Measurements from ENCODE around the gene GABRB1.

The GABRB1 gene

DNA sequence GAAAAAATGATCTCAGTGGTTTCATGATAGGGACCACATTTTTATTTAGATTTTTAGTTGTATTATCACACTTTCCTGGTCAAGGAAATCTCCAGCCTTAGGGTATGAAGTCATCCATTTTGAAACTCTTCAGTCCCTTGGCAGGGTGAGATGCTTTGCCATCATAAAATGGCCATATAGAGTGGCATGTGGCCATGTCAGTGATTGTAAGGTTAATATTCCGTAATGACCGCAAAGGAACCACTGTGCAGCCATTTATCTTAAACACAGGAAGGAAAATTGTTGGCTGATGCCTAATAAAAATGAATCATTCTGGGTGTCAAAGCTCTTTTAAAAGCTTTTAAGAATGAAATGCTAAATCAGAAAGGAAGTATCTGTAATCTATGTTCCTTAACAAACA is 396.6 kb downstream of the GABRB1 start:
- no peak overlapping the region for H3K9ac ChIP-seq (ENCODE audit: low read length)
- no peak overlapping the region for H2BK120ac ChIP-seq (ENCODE audit: low read depth, low read length)
- no peak overlapping the region for H3K18ac ChIP-seq (ENCODE audit: low read depth in 1 of 2, low read length in 2 of 2)
- no peak overlapping the region for H2AFZ ChIP-seq (ENCODE audit: low read depth, low read length)
- 97% methylated on average over 2 of the region's 2 CpGs for WGBS
- H2BK12ac ChIP-seq (ENCODE audit: low read length in 2 of 2), result no peak overlapping the region
- H3K79me1 ChIP-seq (replicated peaks; ENCODE audit: low read length, poor library complexity, severe bottlenecking), result no peaks in the 10 kb centered on the region
- no peaks in the 10 kb centered on the region for H3K36me3 ChIP-seq (ENCODE audit: control insufficient read depth in 1 of 2, insufficient read depth in 2 of 2, low read depth in 1 of 2, low read length in 2 of 2)
- no peaks in the 10 kb centered on the region for H3K9me3 ChIP-seq (ENCODE audit: control insufficient read depth, low read length)
- H3K27me3 ChIP-seq (ENCODE audit: control insufficient read depth in 1 of 2, insufficient read depth in 1 of 2, low read length in 2 of 2), result peaks cover 0 to 6% of the 10 kb centered on the region in 2 experiments
- H4K8ac ChIP-seq (ENCODE audit: low read length), result no peak overlapping the region
- no peak overlapping the region for H3K23ac ChIP-seq (ENCODE audit: low read length in 2 of 2)
- no peak overlapping the region for H2BK5ac ChIP-seq (ENCODE audit: low read depth, low read length, poor library complexity, severe bottlenecking)
- no peak overlapping the region for H3K14ac ChIP-seq (ENCODE audit: low read length in 2 of 2)
- no peak overlapping the region for H4K91ac ChIP-seq (ENCODE audit: low read length)
- no peak overlapping the region for H3K4me3 ChIP-seq (ENCODE audit: insufficient read depth in 1 of 2, low read depth in 1 of 2, low read length in 2 of 2)
- H3K27ac ChIP-seq (ENCODE audit: low read length, poor library complexity, severe bottlenecking), result no peak overlapping the region
- no peak overlapping the region for H3K4me2 ChIP-seq (ENCODE audit: low read length, poor library complexity, severe bottlenecking)
- no peak overlapping the region for H2BK15ac ChIP-seq (ENCODE audit: low read depth, poor library complexity, severe bottlenecking)
- no peak for DNase-seq
- no peak overlapping the region for H3K4ac ChIP-seq (ENCODE audit: low read depth in 1 of 2, low read length in 2 of 2)
- no peak overlapping the region for H2AK5ac ChIP-seq (ENCODE audit: low read length, severe bottlenecking)
- peaks cover 1% of the 10 kb centered on the region for H3K4me1 ChIP-seq (ENCODE audit: control insufficient read depth, insufficient read depth, low read depth, low read length)

DNA sequence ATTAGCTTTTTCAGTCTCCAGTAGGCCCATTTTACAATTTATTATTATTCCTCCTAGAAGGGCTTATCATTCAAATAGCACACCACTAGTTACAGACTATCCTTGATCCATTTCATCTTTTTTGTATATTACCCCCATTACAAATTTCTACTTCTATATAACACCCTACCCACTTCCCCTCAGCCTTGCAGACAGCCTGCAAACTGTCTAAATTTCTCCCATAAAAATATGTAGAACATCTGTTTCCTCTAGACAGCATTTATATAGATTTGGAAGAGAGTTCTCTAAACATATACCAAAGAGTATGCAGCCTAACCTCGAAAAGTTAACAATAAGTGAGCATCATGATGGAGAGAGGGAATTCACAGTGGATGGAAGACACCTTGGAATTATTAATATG is 401.4 kb downstream of the GABRB1 start:
- no peak overlapping the region for H3K4me3 ChIP-seq (ENCODE audit: insufficient read depth in 1 of 2, low read depth in 1 of 2, low read length in 2 of 2)
- H4K8ac ChIP-seq (ENCODE audit: low read length), result no peak overlapping the region
- H3K9me3 ChIP-seq (ENCODE audit: control insufficient read depth, low read length), result no peaks in the 10 kb centered on the region
- H3K18ac ChIP-seq (ENCODE audit: low read depth in 1 of 2, low read length in 2 of 2), result no peak overlapping the region
- no peak overlapping the region for H3K4me2 ChIP-seq (ENCODE audit: low read length, poor library complexity, severe bottlenecking)
- no peak overlapping the region for H4K91ac ChIP-seq (ENCODE audit: low read length)
- peaks cover 1% of the 10 kb centered on the region for H3K4me1 ChIP-seq (ENCODE audit: control insufficient read depth, insufficient read depth, low read depth, low read length)
- no peak overlapping the region for H2BK12ac ChIP-seq (ENCODE audit: low read length in 2 of 2)
- H3K36me3 ChIP-seq (ENCODE audit: control insufficient read depth in 1 of 2, insufficient read depth in 2 of 2, low read depth in 1 of 2, low read length in 2 of 2), result no peaks in the 10 kb centered on the region
- no peak overlapping the region for H3K14ac ChIP-seq (ENCODE audit: low read length in 2 of 2)
- no peak overlapping the region for H2BK15ac ChIP-seq (ENCODE audit: low read depth, poor library complexity, severe bottlenecking)
- no peak overlapping the region for H3K4ac ChIP-seq (ENCODE audit: low read depth in 1 of 2, low read length in 2 of 2)
- no peak overlapping the region for H3K9ac ChIP-seq (ENCODE audit: low read length)
- H3K27ac ChIP-seq (ENCODE audit: low read length, poor library complexity, severe bottlenecking), result no peak overlapping the region
- no peak overlapping the region for H2BK120ac ChIP-seq (ENCODE audit: low read depth, low read length)
- no peak overlapping the region for H2AK5ac ChIP-seq (ENCODE audit: low read length, severe bottlenecking)
- no peaks in the 10 kb centered on the region for H3K27me3 ChIP-seq (ENCODE audit: control insufficient read depth in 1 of 2, insufficient read depth in 1 of 2, low read length in 2 of 2)
- H2BK5ac ChIP-seq (ENCODE audit: low read depth, low read length, poor library complexity, severe bottlenecking), result no peak overlapping the region
- H3K79me1 ChIP-seq (replicated peaks; ENCODE audit: low read length, poor library complexity, severe bottlenecking), result no peaks in the 10 kb centered on the region
- H3K23ac ChIP-seq (ENCODE audit: low read length in 2 of 2), result no peak overlapping the region
- no peak overlapping the region for H2AFZ ChIP-seq (ENCODE audit: low read depth, low read length)
- DNase-seq, result no peak
- 100% methylated on average over 1 of the region's 1 CpG for WGBS

DNA sequence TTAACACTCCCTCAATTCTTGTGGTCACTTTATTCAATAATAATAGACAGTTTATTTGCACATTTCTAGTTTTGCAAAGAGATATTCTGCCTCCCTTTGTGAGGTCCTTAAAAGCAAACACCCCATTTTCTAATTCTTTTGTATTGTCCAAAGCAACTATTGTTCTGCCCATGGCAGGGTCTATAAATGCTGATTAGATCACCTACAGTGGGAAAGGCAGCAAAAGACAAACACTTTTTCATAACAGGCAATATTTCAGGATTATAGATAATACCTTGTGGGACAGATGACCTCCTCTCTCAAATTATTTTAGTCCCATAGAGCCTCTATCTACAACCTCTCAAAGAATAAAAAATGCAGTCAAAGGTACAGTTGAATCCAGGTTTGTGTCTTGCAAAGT is 403.6 kb downstream of the GABRB1 start:
- H3K27me3 ChIP-seq (ENCODE audit: control insufficient read depth in 1 of 2, insufficient read depth in 1 of 2, low read length in 2 of 2), result no peaks in the 10 kb centered on the region
- no peak overlapping the region for H2AK5ac ChIP-seq (ENCODE audit: low read length, severe bottlenecking)
- no peak overlapping the region for H3K4me3 ChIP-seq (ENCODE audit: insufficient read depth in 1 of 2, low read depth in 1 of 2, low read length in 2 of 2)
- H2BK120ac ChIP-seq (ENCODE audit: low read depth, low read length), result no peak overlapping the region
- H4K8ac ChIP-seq (ENCODE audit: low read length), result no peak overlapping the region
- H3K27ac ChIP-seq (ENCODE audit: low read length, poor library complexity, severe bottlenecking), result no peak overlapping the region
- H3K9ac ChIP-seq (ENCODE audit: low read length), result no peak overlapping the region
- H3K4me1 ChIP-seq (ENCODE audit: control insufficient read depth, insufficient read depth, low read depth, low read length), result peaks cover 1% of the 10 kb centered on the region
- no peak overlapping the region for H2BK5ac ChIP-seq (ENCODE audit: low read depth, low read length, poor library complexity, severe bottlenecking)
- no peak overlapping the region for H3K18ac ChIP-seq (ENCODE audit: low read depth in 1 of 2, low read length in 2 of 2)
- H3K23ac ChIP-seq (ENCODE audit: low read length in 2 of 2), result no peak overlapping the region
- DNase-seq, result no peak
- no peak overlapping the region for H4K91ac ChIP-seq (ENCODE audit: low read length)
- no peaks in the 10 kb centered on the region for H3K9me3 ChIP-seq (ENCODE audit: control insufficient read depth, low read length)
- H2BK15ac ChIP-seq (ENCODE audit: low read depth, poor library complexity, severe bottlenecking), result no peak overlapping the region
- H2AFZ ChIP-seq (ENCODE audit: low read depth, low read length), result no peak overlapping the region
- no peaks in the 10 kb centered on the region for H3K36me3 ChIP-seq (ENCODE audit: control insufficient read depth in 1 of 2, insufficient read depth in 2 of 2, low read depth in 1 of 2, low read length in 2 of 2)
- no peak overlapping the region for H3K4me2 ChIP-seq (ENCODE audit: low read length, poor library complexity, severe bottlenecking)
- no peak overlapping the region for H3K4ac ChIP-seq (ENCODE audit: low read depth in 1 of 2, low read length in 2 of 2)
- no peaks in the 10 kb centered on the region for H3K79me1 ChIP-seq (replicated peaks; ENCODE audit: low read length, poor library complexity, severe bottlenecking)
- H2BK12ac ChIP-seq (ENCODE audit: low read length in 2 of 2), result no peak overlapping the region
- no peak overlapping the region for H3K14ac ChIP-seq (ENCODE audit: low read length in 2 of 2)

DNA sequence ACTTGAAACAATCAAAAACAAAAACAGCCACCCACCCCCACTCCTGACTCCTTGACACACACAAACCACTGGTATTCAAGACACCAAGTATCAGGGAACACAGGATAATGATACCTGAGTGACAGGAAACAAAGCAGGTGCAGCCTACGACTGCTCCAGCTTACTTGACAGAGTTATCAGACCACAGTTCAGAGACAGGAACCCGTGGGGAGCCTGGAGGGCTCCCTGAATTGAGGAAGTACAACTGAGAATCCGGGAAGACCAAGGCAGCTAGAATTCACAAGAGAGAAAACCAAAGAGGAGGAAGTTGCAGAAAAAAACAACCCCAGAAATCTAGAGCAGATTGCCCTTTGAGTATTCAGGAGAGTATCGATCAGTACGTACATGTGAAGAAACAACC is 411.6 kb downstream of the GABRB1 start:
- no peak overlapping the region for H3K14ac ChIP-seq (ENCODE audit: low read length in 2 of 2)
- peaks cover 4% of the 10 kb centered on the region for H3K79me1 ChIP-seq (replicated peaks; ENCODE audit: low read length, poor library complexity, severe bottlenecking)
- no peak overlapping the region for H2BK120ac ChIP-seq (ENCODE audit: low read depth, low read length)
- no peak overlapping the region for H2AK5ac ChIP-seq (ENCODE audit: low read length, severe bottlenecking)
- no peak overlapping the region for H2BK15ac ChIP-seq (ENCODE audit: low read depth, poor library complexity, severe bottlenecking)
- no peak overlapping the region for H3K27ac ChIP-seq (ENCODE audit: low read length, poor library complexity, severe bottlenecking)
- DNase-seq, result no peak
- no peak overlapping the region for H3K23ac ChIP-seq (ENCODE audit: low read length in 2 of 2)
- H4K8ac ChIP-seq (ENCODE audit: low read length), result no peak overlapping the region
- no peak overlapping the region for H3K18ac ChIP-seq (ENCODE audit: low read depth in 1 of 2, low read length in 2 of 2)
- no peak overlapping the region for H3K9ac ChIP-seq (ENCODE audit: low read length)
- H2AFZ ChIP-seq (ENCODE audit: low read depth, low read length), result no peak overlapping the region
- H3K4me2 ChIP-seq (ENCODE audit: low read length, poor library complexity, severe bottlenecking), result no peak overlapping the region
- no peaks in the 10 kb centered on the region for H3K27me3 ChIP-seq (ENCODE audit: control insufficient read depth in 1 of 2, insufficient read depth in 1 of 2, low read length in 2 of 2)
- H3K4ac ChIP-seq (ENCODE audit: low read depth in 1 of 2, low read length in 2 of 2), result no peak overlapping the region
- WGBS, result 80% methylated on average over 5 of the region's 5 CpGs
- no peak overlapping the region for H2BK5ac ChIP-seq (ENCODE audit: low read depth, low read length, poor library complexity, severe bottlenecking)
- H3K9me3 ChIP-seq (ENCODE audit: control insufficient read depth, low read length), result no peaks in the 10 kb centered on the region
- H3K4me1 ChIP-seq (ENCODE audit: control insufficient read depth, insufficient read depth, low read depth, low read length), result no peaks in the 10 kb centered on the region
- H4K91ac ChIP-seq (ENCODE audit: low read length), result no peak overlapping the region
- H3K36me3 ChIP-seq (ENCODE audit: control insufficient read depth in 1 of 2, insufficient read depth in 2 of 2, low read depth in 1 of 2, low read length in 2 of 2), result no peaks in the 10 kb centered on the region
- no peak overlapping the region for H3K4me3 ChIP-seq (ENCODE audit: insufficient read depth in 1 of 2, low read depth in 1 of 2, low read length in 2 of 2)
- no peak overlapping the region for H2BK12ac ChIP-seq (ENCODE audit: low read length in 2 of 2)
